Measurements from ENCODE around the gene NTSR1. TPM values are rescaled to one million over a fixed set of nuclear protein-coding genes. Genes with fewer than 3 reads are reported as not detected.
"Not testable (repeated sequence)": the region's sequence is repeated elsewhere in the genome, so short reads cannot be mapped to it uniquely, and the experiment has no call there.

Gene NTSR1
- total RNA-seq, 3 donors from 2014 or later = 0.08 TPM; not detected in 2

DNA sequence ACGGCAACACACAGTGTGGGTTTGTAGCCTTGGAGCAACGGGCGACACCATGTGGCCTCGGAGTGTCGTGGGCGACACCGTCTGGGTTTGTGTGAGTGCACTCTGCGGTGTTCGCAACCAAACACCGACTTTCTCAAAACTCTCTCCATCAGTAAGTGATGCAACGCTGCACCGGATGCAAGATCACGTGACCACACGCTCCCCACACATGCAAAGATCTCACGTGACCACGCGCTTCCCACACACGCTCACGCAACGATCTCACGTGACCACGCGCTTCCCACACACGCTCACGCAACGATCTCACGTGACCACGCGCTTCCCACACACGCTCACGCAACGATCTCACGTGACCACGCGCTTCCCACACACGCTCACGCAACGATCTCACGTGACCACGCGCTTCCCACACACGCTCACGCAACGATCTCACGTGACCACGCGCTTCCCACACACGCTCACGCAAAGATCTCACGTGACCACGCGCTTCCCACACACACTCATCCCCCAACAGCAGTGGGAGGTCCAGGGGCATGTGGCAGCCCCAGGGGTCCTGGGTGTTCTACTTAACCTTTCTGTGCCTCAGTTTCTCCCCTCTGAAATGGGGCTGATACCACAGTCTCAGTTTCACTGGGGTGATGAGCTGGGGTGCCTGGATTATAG is 24.8 kb upstream of the NTSR1 start:
- H3K9me3 Mint-ChIP-seq; H3K27me3 Mint-ChIP-seq (ENCODE audit: low read depth); H3K36me3 Mint-ChIP-seq (ENCODE audit: insufficient read depth); ATAC-seq; DNase-seq; H3K4me3 Mint-ChIP-seq: not testable (repeated sequence)
- H3K4me1 Mint-ChIP-seq (ENCODE audit: low read depth) = peaks cover 12% of the 10 kb centered on the region

DNA sequence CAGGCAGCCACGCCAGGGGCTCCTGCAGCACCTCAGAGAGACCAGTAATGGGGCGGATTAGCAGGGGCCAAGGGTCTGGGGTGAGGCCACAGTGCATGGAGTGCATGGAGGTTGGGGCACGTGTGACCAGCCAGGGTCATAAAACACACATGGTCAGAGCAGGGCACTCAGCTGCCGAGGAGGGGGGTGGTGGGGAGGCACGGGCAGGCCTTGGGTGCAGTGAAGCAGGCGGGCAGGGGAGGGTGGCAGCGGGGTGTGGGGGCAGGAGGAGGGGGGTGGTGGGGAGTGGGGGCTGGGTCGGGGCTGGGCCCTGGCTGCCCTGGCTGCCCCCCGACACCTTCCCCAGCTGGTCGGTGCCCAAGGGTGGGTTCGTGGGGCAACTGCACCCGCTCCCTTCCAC is 23.7 kb upstream of the NTSR1 start:
- Mint-ChIP-seq H3K4me1 (ENCODE audit: low read depth) (peaks cover 12% of the 10 kb centered on the region), H3K27me3 (ENCODE audit: low read depth) (peaks cover 8% of the 10 kb centered on the region), H3K9me3 (no peaks in the 10 kb centered on the region), H3K4me3 (no peak overlapping the region), H3K36me3 (ENCODE audit: insufficient read depth) (no peaks in the 10 kb centered on the region)
- DNase-seq (no peak), ATAC-seq (no peak)

- no peaks in the 10 kb centered on the region for H3K9me3 Mint-ChIP-seq
- peaks cover 13% of the 10 kb centered on the region for H3K27me3 Mint-ChIP-seq (ENCODE audit: low read depth)
- no peaks in the 10 kb centered on the region for H3K36me3 Mint-ChIP-seq (ENCODE audit: insufficient read depth)
- H3K4me1 Mint-ChIP-seq (ENCODE audit: low read depth) = peaks cover 12% of the 10 kb centered on the region
- H3K4me3 Mint-ChIP-seq = no peak overlapping the region
- ATAC-seq (peak; percentile 30 to 32), DNase-seq (no peak)
These were observed 22.7 kb upstream of the NTSR1 start for GRCh38 chr20:62685781-62686555.

DNA sequence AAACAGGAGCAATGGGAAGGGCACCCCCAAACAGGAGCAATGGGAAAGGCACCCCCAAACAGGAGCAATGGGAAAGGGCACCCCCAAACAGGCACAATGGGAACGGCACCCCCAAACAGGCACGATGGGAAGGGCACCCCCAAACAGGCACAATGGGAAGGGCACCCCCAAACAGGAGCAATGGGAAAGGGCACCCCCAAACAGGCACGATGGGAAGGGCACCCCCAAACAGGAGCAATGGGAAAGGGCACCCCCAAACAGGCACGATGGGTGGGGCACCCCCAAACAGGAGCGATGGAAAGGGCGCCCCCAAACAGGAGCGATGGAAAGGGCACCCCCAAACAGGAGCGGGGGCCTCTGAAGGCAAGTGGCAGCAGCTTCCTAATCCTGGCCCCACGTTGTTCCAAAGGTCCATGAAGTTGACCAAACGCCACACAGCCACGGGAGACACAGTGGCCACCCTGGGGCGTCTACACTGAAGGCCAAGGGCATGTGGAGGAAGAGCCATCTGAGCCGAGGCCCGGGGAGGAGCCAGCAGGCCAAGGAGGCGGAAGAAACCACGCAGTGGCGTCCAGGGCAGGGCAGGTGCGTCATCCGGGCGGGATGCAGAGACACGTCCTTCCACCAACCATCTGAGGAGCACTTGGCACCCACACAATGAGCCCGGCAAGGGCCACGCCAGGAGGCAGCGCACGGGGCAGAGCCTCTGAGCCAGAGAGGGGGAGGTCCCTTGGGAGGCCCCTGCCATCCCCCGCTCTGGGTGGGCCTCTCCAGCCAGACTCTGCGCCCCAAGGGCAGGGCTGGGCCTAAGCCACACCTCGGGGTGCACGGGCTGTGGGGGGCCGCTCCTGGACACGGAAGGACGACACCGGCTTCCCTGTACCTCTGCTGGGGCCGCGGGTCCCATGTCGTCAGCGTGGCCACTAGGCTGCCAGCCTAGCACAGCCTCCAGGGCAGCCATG is 21.5 kb upstream of the NTSR1 start:
- Mint-ChIP-seq H3K9me3 (no peaks in the 10 kb centered on the region), H3K4me3 (no peak overlapping the region), H3K4me1 (ENCODE audit: low read depth) (peaks cover 12% of the 10 kb centered on the region), H3K27me3 (ENCODE audit: low read depth) (peaks cover 17% of the 10 kb centered on the region), H3K36me3 (ENCODE audit: insufficient read depth) (no peaks in the 10 kb centered on the region)
- DNase-seq = no peak
- no peak for ATAC-seq

GRCh38 chr20:62688083-62688482 is 20.6 kb upstream of the NTSR1 start:
- H3K9me3 Mint-ChIP-seq = no peaks in the 10 kb centered on the region
- peaks cover 20% of the 10 kb centered on the region for H3K27me3 Mint-ChIP-seq (ENCODE audit: low read depth)
- peaks cover 12% of the 10 kb centered on the region for H3K4me1 Mint-ChIP-seq (ENCODE audit: low read depth)
- H3K4me3 Mint-ChIP-seq = no peak overlapping the region
- no peak for DNase-seq
- no peak for ATAC-seq
- H3K36me3 Mint-ChIP-seq (ENCODE audit: insufficient read depth) = no peaks in the 10 kb centered on the region

GRCh38 chr20:62688855-62689460 is 19.7 kb upstream of the NTSR1 start:
- Mint-ChIP-seq H3K27me3 (ENCODE audit: low read depth) (peaks cover 20% of the 10 kb centered on the region), H3K36me3 (ENCODE audit: insufficient read depth) (no peaks in the 10 kb centered on the region), H3K9me3 (no peaks in the 10 kb centered on the region), H3K4me3 (no peak overlapping the region), H3K4me1 (ENCODE audit: low read depth) (peaks cover 12% of the 10 kb centered on the region)
- no peak for ATAC-seq
- DNase-seq = no peak

GRCh38 chr20:62689861-62690260 is 18.8 kb upstream of the NTSR1 start:
- ATAC-seq (no peak), DNase-seq (no peak)
- H3K36me3 Mint-ChIP-seq (ENCODE audit: insufficient read depth) = no peaks in the 10 kb centered on the region
- H3K9me3 Mint-ChIP-seq = no peaks in the 10 kb centered on the region
- H3K4me1 Mint-ChIP-seq (ENCODE audit: low read depth) = peaks cover 12% of the 10 kb centered on the region
- no peak overlapping the region for H3K4me3 Mint-ChIP-seq
- H3K27me3 Mint-ChIP-seq (ENCODE audit: low read depth) = peaks cover 20% of the 10 kb centered on the region

- Mint-ChIP-seq H3K36me3 (ENCODE audit: insufficient read depth) (no peaks in the 10 kb centered on the region), H3K9me3 (no peaks in the 10 kb centered on the region), H3K4me3 (no peak overlapping the region), H3K27me3 (ENCODE audit: low read depth) (peaks cover 19% of the 10 kb centered on the region), H3K4me1 (ENCODE audit: low read depth) (peaks cover 12% of the 10 kb centered on the region)
- ATAC-seq = no peak
- DNase-seq = no peak
These were observed 18.3 kb upstream of the NTSR1 start for GRCh38 chr20:62690261-62690820.

DNA sequence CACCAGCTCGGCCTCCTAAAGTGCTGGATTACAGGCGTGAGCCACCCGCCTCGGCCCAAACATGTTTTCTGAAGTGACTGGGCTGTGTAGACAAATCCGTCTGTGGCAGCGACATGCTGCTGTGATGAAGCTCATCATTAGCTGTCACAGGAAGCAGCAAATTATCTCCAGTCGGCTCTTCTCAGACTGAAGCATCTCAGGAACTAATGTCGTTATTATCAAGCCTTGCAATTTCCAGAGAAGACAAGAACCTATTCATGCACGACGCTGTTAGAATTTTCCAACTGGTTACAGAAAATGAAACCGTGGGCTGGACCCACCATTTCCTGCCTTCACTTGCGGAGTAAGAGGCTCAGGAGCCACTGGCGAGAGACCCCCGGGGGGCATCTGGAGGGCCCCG is 17.1 kb upstream of the NTSR1 start:
- no peaks in the 10 kb centered on the region for H3K36me3 Mint-ChIP-seq (ENCODE audit: insufficient read depth)
- peaks cover 2% of the 10 kb centered on the region for H3K4me1 Mint-ChIP-seq (ENCODE audit: low read depth)
- no peak for ATAC-seq
- peaks cover 13% of the 10 kb centered on the region for H3K27me3 Mint-ChIP-seq (ENCODE audit: low read depth)
- H3K9me3 Mint-ChIP-seq = no peaks in the 10 kb centered on the region
- no peak for DNase-seq
- H3K4me3 Mint-ChIP-seq = no peak overlapping the region

DNA sequence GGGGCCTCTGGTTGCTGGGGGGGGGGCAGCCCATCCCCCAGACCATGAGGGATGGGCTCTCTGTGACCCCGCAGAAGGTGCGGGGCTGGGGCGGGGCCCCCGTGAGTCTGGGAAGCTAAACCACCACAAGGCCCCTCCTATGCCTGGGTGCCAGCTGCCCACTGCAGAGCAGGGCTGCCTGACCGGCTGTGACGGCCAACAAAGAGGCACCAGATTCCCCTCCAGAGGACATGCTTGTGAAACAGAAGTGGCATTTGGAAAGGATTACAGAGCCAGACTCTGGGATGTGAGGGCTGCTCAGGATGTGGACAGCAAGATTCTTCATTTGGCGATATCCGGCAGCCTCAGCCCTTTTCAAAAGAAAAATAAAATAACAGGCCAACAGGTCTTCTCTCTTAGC is 16.5 kb upstream of the NTSR1 start:
- Mint-ChIP-seq H3K4me3 (no peak overlapping the region), H3K27me3 (ENCODE audit: low read depth) (peaks cover 13% of the 10 kb centered on the region), H3K9me3 (no peaks in the 10 kb centered on the region), H3K36me3 (ENCODE audit: insufficient read depth) (no peaks in the 10 kb centered on the region), H3K4me1 (ENCODE audit: low read depth) (peaks cover 3% of the 10 kb centered on the region)
- no peak for ATAC-seq
- DNase-seq = no peak

GRCh38 chr20:62692801-62693523 is 15.7 kb upstream of the NTSR1 start:
- Mint-ChIP-seq H3K27me3 (ENCODE audit: low read depth) (peaks cover 13% of the 10 kb centered on the region), H3K36me3 (ENCODE audit: insufficient read depth) (no peaks in the 10 kb centered on the region), H3K4me3 (no peak overlapping the region), H3K4me1 (ENCODE audit: low read depth) (peaks cover 3% of the 10 kb centered on the region), H3K9me3 (no peaks in the 10 kb centered on the region)
- ATAC-seq (no peak), DNase-seq (no peak)

DNA sequence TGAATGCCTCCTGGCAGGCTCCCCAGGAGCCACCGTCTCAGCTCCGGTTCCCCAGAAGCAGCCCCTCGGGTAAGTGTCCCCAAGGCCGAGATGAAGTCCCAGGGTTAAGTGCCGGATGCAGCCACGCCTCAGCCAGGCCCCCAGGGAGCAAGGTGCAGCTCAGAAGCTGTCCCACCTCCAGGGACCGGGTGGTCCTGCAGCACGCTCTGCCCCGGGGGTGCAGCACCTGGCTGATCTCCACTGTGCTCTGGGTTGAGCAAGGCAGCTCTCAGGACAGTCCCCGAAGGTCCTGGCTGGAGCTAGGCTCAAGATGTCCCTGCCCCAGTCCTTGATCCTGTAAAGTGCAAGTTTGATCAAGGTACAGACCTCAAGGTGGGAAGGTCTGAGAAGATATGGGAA is 15.1 kb upstream of the NTSR1 start:
- no peaks in the 10 kb centered on the region for H3K36me3 Mint-ChIP-seq (ENCODE audit: insufficient read depth)
- ATAC-seq = no peak
- peaks cover 13% of the 10 kb centered on the region for H3K27me3 Mint-ChIP-seq (ENCODE audit: low read depth)
- no peaks in the 10 kb centered on the region for H3K9me3 Mint-ChIP-seq
- H3K4me1 Mint-ChIP-seq (ENCODE audit: low read depth) = peaks cover 3% of the 10 kb centered on the region
- H3K4me3 Mint-ChIP-seq = no peak overlapping the region
- no peak for DNase-seq

DNA sequence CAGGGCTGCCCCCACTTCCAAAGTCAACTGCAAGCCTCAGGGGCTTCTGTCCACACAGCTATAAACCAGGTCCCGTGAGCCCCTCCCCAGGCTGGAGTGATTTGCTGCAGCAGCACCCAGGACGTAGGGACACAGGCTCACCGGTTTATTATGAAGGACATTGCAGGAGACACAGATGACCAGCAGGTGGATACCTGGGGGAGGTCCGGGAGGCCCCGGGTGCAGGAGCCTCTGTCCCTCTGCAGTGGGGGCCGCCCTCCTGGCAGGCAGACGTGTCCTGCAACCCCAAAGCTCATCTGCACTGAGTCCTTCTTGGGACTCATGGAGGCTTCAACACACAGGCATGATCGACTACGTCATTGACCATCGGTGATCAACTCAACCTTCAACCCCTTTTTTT is 14.5 kb upstream of the NTSR1 start:
- ATAC-seq (no peak), DNase-seq (no peak)
- H3K4me3 Mint-ChIP-seq = no peak overlapping the region
- peaks cover 13% of the 10 kb centered on the region for H3K27me3 Mint-ChIP-seq (ENCODE audit: low read depth)
- H3K9me3 Mint-ChIP-seq = no peaks in the 10 kb centered on the region
- peaks cover 3% of the 10 kb centered on the region for H3K4me1 Mint-ChIP-seq (ENCODE audit: low read depth)
- H3K36me3 Mint-ChIP-seq (ENCODE audit: insufficient read depth) = no peaks in the 10 kb centered on the region
